Caco-2 (cell line): ENCODE measurements around the gene LIMS4. TPM values are rescaled to one million over a fixed set of nuclear protein-coding genes. Genes with fewer than 3 reads are reported as not detected.
A peak's percentile ranks its signal among the peaks of the same experiment; 100 is the strongest.
"Not testable (repeated sequence)": the region's sequence is repeated elsewhere in the genome, so short reads cannot be mapped to it uniquely, and the experiment has no call there.

Source experiments
- BruUV-seq: library from RNA; stranded (reverse); fragments of 400-500 nt; replicated peaks from 2 replicates; lab custom pipeline; 2021; lab: Mats Ljungman, UMichigan
- CTCF ChIA-PET: fragments of 300-600 bp; sonication (Branson Sonifier 250); formaldehyde crosslinking; loops from one replicate; lab custom pipeline; 2022; ENCODE audit warnings: antibody characterized with exemption; lab: Charles Lee
- POLR2A ChIA-PET: fragments of 300-600 bp; sonication (Branson Sonifier 250); formaldehyde crosslinking; loops from one replicate; lab custom pipeline; 2022; ENCODE audit warnings: antibody characterized with exemption; lab: Charles Lee
- DNase-seq, 2 experiments: peaks; one replicate each; pipeline versions ENCODE4 v3.0.0 to v3.0.0-alpha.2; 2020 to 2022
- H3K27me3 ChIP-seq: replicated peaks from 2 replicates; pipeline ENCODE4 v1.6.0; 2011; ENCODE audit warnings: low read length; ENCODE audit not compliant: control insufficient read depth, insufficient read depth
- H3K36me3 ChIP-seq: 2 replicates; pipeline ENCODE4 v1.5.1; 2011; ENCODE audit warnings: low read length; ENCODE audit not compliant: control insufficient read depth, insufficient read depth
- H3K4me1 ChIP-seq: fragments of 250-450 bp; sonication (Bioruptor Pico); 2 replicates; pipeline ENCODE4 v1.5.1; 2020; ENCODE audit warnings: mild to moderate bottlenecking
- H3K4me3 ChIP-seq: 2 replicates; pipeline ENCODE4 v1.5.1; 2011; ENCODE audit warnings: low read depth, mild to moderate bottlenecking, control low read depth, low read length
- H3K9me3 ChIP-seq: fragments of 250-450 bp; sonication (Bioruptor Pico); 2 replicates; pipeline ENCODE4 v1.5.1; 2020; ENCODE audit warnings: mild to moderate bottlenecking, moderate library complexity
- H3K27ac Mint-ChIP-seq: one replicate; pipeline ENCODE4 v1.8.0; 2022; ENCODE audit warnings: mixed read lengths; ENCODE audit not compliant: unreplicated experiment
- H3K27me3 Mint-ChIP-seq: one replicate; pipeline ENCODE4 v1.8.0; 2022; ENCODE audit warnings: mixed read lengths; ENCODE audit not compliant: insufficient read depth, unreplicated experiment
- H3K36me3 Mint-ChIP-seq: one replicate; pipeline ENCODE4 v1.8.0; 2022; ENCODE audit warnings: mild to moderate bottlenecking, mixed read lengths; ENCODE audit not compliant: insufficient read depth, unreplicated experiment
- H3K4me1 Mint-ChIP-seq: one replicate; pipeline ENCODE4 v1.8.0; 2022; ENCODE audit warnings: low read depth, mixed read lengths; ENCODE audit not compliant: unreplicated experiment
- H3K4me3 Mint-ChIP-seq: one replicate; pipeline ENCODE4 v1.8.0; 2022; ENCODE audit warnings: mild to moderate bottlenecking, moderate library complexity, mixed read lengths; ENCODE audit not compliant: unreplicated experiment
- H3K9me3 Mint-ChIP-seq: one replicate; pipeline ENCODE4 v1.8.0; 2022; ENCODE audit warnings: mixed read lengths; ENCODE audit not compliant: unreplicated experiment
- intact Hi-C: fragments of 100-400 bp; cut with micrococcal nuclease; formaldehyde crosslinking; loops from one replicate; pipeline ENCODE4 v1.10.0; 2022; ENCODE audit not compliant: unreplicated experiment
- total RNA-seq: library from RNA; stranded (reverse); gene quantifications from 2 replicates; pipeline ENCODE4 v1.2.3, GENCODE V29; 2022

Gene LIMS4
- total RNA-seq, 1 experiment from 2014 or later: 2.4 TPM

GRCh38 chr2:110450951-110451350 lies 21.7 kb downstream of the LIMS4 start:
- BruUV-seq, H3K4me3 ChIP-seq, DNase-seq, H3K27me3 ChIP-seq, H3K4me3 Mint-ChIP-seq, H3K9me3 ChIP-seq, H3K27me3 Mint-ChIP-seq, H3K4me1 ChIP-seq, POLR2A ChIA-PET, H3K27ac Mint-ChIP-seq, intact Hi-C loops, H3K9me3 Mint-ChIP-seq, H3K4me1 Mint-ChIP-seq, H3K36me3 ChIP-seq, H3K36me3 Mint-ChIP-seq, CTCF ChIA-PET: not testable (repeated sequence)

- H3K36me3 Mint-ChIP-seq, POLR2A ChIA-PET, H3K27me3 Mint-ChIP-seq: not testable (repeated sequence)
These were observed 23.3 kb downstream of the LIMS4 start for GRCh38 chr2:110449127-110449947.

GRCh38 chr2:110446644-110447043 lies 26.0 kb downstream of the LIMS4 start:
- H3K27me3 Mint-ChIP-seq, H3K9me3 ChIP-seq, H3K4me3 Mint-ChIP-seq, H3K27me3 ChIP-seq, intact Hi-C loops, BruUV-seq, H3K4me1 ChIP-seq, POLR2A ChIA-PET, H3K4me3 ChIP-seq, CTCF ChIA-PET, H3K4me1 Mint-ChIP-seq, H3K9me3 Mint-ChIP-seq, DNase-seq, H3K27ac Mint-ChIP-seq, H3K36me3 Mint-ChIP-seq, H3K36me3 ChIP-seq: not testable (repeated sequence)

More at GRCh38 chr2:110449127-110449947, 23.3 kb downstream of the LIMS4 start:
- H3K36me3 ChIP-seq, H3K4me1 Mint-ChIP-seq, H3K9me3 Mint-ChIP-seq, CTCF ChIA-PET, H3K4me3 ChIP-seq, H3K27me3 ChIP-seq, H3K27ac Mint-ChIP-seq, intact Hi-C loops, DNase-seq, H3K4me3 Mint-ChIP-seq, H3K4me1 ChIP-seq, H3K9me3 ChIP-seq: not testable (repeated sequence)
- BruUV-seq: TSS peak; percentile 63

DNA sequence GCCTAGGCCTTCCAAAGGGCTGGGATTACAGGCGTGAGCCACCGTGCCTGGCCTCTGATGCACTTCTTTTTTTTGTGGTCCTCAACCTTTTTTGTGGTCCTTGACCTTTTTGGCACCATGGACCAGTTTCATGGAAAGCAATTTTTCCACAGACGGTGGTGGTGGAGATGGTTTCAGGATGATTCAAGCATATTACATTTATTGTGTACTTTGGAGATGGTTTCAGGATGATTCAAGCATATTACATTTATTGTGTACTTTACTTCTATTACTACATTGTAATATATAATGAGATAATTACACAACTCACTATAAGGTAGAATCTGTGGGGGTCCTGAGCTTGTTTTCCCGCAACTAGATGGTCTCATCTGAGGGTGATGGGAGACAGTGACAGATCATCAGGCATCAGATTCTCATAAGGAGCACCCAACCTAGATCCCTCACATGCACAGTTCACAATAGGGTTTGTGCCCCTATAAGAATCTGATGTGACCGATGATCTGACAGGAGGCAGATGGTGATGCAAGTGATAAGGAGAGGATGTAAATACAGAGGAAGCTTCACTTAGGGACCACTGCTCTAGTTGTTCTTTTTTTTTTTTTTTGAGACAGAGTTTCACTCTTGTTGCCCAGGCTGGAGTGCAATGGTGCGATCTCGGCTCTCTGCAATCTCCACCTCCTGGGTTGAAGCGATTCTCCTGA lies 29.2 kb downstream of the LIMS4 start:
- H3K4me1 ChIP-seq, intact Hi-C loops, CTCF ChIA-PET, H3K4me1 Mint-ChIP-seq, H3K36me3 Mint-ChIP-seq, H3K27me3 ChIP-seq, DNase-seq, BruUV-seq, H3K9me3 Mint-ChIP-seq, H3K36me3 ChIP-seq, H3K27me3 Mint-ChIP-seq, H3K27ac Mint-ChIP-seq, H3K9me3 ChIP-seq, H3K4me3 Mint-ChIP-seq, POLR2A ChIA-PET, H3K4me3 ChIP-seq: not testable (repeated sequence)

DNA sequence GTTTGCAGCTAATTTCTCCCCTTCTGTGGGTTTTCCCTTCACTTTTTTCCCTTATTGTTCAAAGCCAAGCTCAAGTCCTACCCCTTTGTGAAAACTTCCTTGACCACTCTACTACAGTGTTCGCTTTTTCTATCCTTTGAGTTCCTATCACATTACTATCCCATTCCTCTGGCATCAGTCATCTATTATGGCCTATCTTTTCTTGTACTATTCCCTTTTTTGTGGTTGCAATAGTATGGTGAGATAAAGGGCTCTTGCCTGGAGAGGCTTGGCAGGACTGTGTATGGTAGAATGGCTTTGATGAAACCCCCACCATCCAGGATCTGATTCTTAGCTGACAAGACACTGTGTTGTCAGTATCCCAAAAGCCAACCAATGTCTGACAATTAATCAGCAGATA lies 30.7 kb downstream of the LIMS4 start:
- H3K9me3 Mint-ChIP-seq, H3K4me3 ChIP-seq, BruUV-seq, H3K27ac Mint-ChIP-seq, H3K36me3 Mint-ChIP-seq, H3K36me3 ChIP-seq, H3K4me1 ChIP-seq, H3K4me1 Mint-ChIP-seq, H3K27me3 ChIP-seq, H3K9me3 ChIP-seq, intact Hi-C loops, H3K27me3 Mint-ChIP-seq, H3K4me3 Mint-ChIP-seq, DNase-seq, CTCF ChIA-PET, POLR2A ChIA-PET: not testable (repeated sequence)

DNA sequence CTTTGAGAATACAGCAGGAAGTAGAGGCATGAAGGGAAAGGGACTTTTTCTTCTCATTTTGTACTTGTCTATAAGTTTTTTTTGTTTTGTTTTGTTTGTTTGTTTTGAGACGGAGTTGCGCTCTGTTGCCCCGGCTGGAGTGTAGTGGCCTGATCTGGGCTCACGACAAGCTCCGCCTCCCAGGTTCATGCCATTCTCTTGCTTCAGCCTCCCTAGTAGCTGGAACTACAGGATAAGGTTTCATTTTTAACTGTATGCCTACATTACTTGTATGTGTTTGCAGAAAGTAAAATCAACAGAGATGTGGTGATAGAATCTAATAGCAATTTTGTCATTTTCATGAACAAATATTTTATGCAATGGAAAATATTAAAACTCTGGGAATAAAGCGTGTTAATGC lies 38.1 kb downstream of the LIMS4 start:
- POLR2A ChIA-PET, CTCF ChIA-PET, H3K4me1 Mint-ChIP-seq, H3K36me3 Mint-ChIP-seq, H3K27me3 ChIP-seq, H3K4me3 Mint-ChIP-seq, DNase-seq, intact Hi-C loops, H3K36me3 ChIP-seq, H3K4me1 ChIP-seq, H3K9me3 Mint-ChIP-seq, BruUV-seq, H3K9me3 ChIP-seq, H3K27me3 Mint-ChIP-seq, H3K4me3 ChIP-seq, H3K27ac Mint-ChIP-seq: not testable (repeated sequence)

- H3K4me1 Mint-ChIP-seq, DNase-seq, POLR2A ChIA-PET, H3K9me3 ChIP-seq, H3K4me1 ChIP-seq, H3K27ac Mint-ChIP-seq, H3K9me3 Mint-ChIP-seq, H3K4me3 Mint-ChIP-seq, H3K4me3 ChIP-seq, H3K27me3 ChIP-seq, H3K36me3 ChIP-seq, H3K27me3 Mint-ChIP-seq, BruUV-seq, CTCF ChIA-PET, H3K36me3 Mint-ChIP-seq, intact Hi-C loops: not testable (repeated sequence)
These were observed 46.9 kb downstream of the LIMS4 start for GRCh38 chr2:110425725-110426124.
